Neutrophil (primary cell): ENCODE results near the gene OTUD5.
A peak's percentile ranks its signal among the peaks of the same experiment; 100 is the strongest.
"Not testable (repeated sequence)": the region's sequence is repeated elsewhere in the genome, so short reads cannot be mapped to it uniquely, and the experiment has no call there.

Experiments used
- H3K27ac ChIP-seq: fragments of 200-600 bp; sonication (generic); 2 replicates; pipeline ENCODE4 v1.5.1; 2016; ENCODE audit warnings: mild to moderate bottlenecking, moderate library complexity
- H3K27me3 ChIP-seq: fragments of 200-600 bp; sonication (generic); 2 replicates; pipeline ENCODE4 v1.6.0; 2016; ENCODE audit warnings: mild to moderate bottlenecking
- H3K36me3 ChIP-seq: fragments of 200-600 bp; sonication (generic); 2 replicates; pipeline ENCODE4 v1.5.1; 2017
- H3K4me1 ChIP-seq, 2 experiments: fragments of 200-600 bp in 1 of 2; sonication (generic) in 1 of 2; 1 replicate in 1 of 2; 2 replicates in 1 of 2; pipeline versions ENCODE4 v1.5.1 to v1.6.1; 2013 to 2016; ENCODE audit warnings: low read depth in 1 of 2, low read length in 1 of 2, mild to moderate bottlenecking in 1 of 2, moderate library complexity in 1 of 2; ENCODE audit not compliant: control insufficient read depth in 1 of 2, insufficient read depth in 1 of 2
- H3K4me3 ChIP-seq, 2 experiments: fragments of 200-600 bp in 1 of 2; sonication (generic) in 1 of 2; 1 replicate in 1 of 2; 2 replicates in 1 of 2; pipeline ENCODE4 v1.5.1; 2013 to 2016; ENCODE audit warnings: low read depth in 1 of 2, low read length in 1 of 2, mild to moderate bottlenecking in 1 of 2, moderate library complexity in 1 of 2
- H3K9me3 ChIP-seq: fragments of 200-600 bp; sonication (generic); 2 replicates; pipeline ENCODE4 v1.5.1; 2016
- CTCF ChIP-seq: fragments of 200-600 bp; sonication (generic); IDR thresholded peaks from 2 replicates; pipeline ENCODE4 v1.5.1; 2016; ENCODE audit warnings: antibody characterized with exemption

OTUD5 gene

GRCh38 chrX:48893556-48894348 lies 63.7 kb downstream of the OTUD5 start:
- no peak for TF ChIP-seq CTCF
- H3K27ac ChIP-seq: no peak overlapping the region
- H3K27me3 ChIP-seq: no peaks in the 10 kb centered on the region
- peaks cover 11 to 25% of the 10 kb centered on the region in 2 experiments for H3K4me1 ChIP-seq
- no peaks in the 10 kb centered on the region for H3K9me3 ChIP-seq
- H3K36me3 ChIP-seq: no peaks in the 10 kb centered on the region
- H3K4me3 ChIP-seq: no peak overlapping the region

GRCh38 chrX:48892896-48893295 lies 64.5 kb downstream of the OTUD5 start:
- TF ChIP-seq CTCF: no peak
- peaks cover 11 to 18% of the 10 kb centered on the region in 2 experiments for H3K4me1 ChIP-seq

GRCh38 chrX:48891402-48892288 lies 65.8 kb downstream of the OTUD5 start:
- Histone ChIP-seq H3K27ac (peak overlapping the region; percentile 65), H3K36me3 (no peaks in the 10 kb centered on the region), H3K4me3 (peak overlapping the region; percentile 61 to 79), H3K27me3 (no peaks in the 10 kb centered on the region), H3K9me3 (no peaks in the 10 kb centered on the region), H3K4me1 (peaks cover 9 to 15% of the 10 kb centered on the region in 2 experiments)
- peak; percentile 69 for TF ChIP-seq CTCF

More at GRCh38 chrX:48892896-48893295, 64.5 kb downstream of the OTUD5 start:
- no peak overlapping the region for H3K27ac ChIP-seq
- H3K27me3 ChIP-seq: no peaks in the 10 kb centered on the region
- H3K9me3 ChIP-seq: no peaks in the 10 kb centered on the region
- no peak overlapping the region for H3K4me3 ChIP-seq
- no peaks in the 10 kb centered on the region for H3K36me3 ChIP-seq

- Histone ChIP-seq H3K36me3 (no peaks in the 10 kb centered on the region), H3K27me3 (no peaks in the 10 kb centered on the region), H3K9me3 (no peaks in the 10 kb centered on the region), H3K27ac (peak overlapping the region; percentile 65), H3K4me1 (peaks cover 5 to 10% of the 10 kb centered on the region in 2 experiments), H3K4me3 (peak overlapping the region; percentile 61 to 79)
- no peak for TF ChIP-seq CTCF
Measured at GRCh38 chrX:48890934-48891401, 66.4 kb downstream of the OTUD5 start.

GRCh38 chrX:48890296-48890925 lies 67.0 kb downstream of the OTUD5 start:
- H3K4me3 ChIP-seq: peak overlapping the region; percentile 61 to 79
- peaks cover 5 to 10% of the 10 kb centered on the region in 2 experiments for H3K4me1 ChIP-seq
- no peaks in the 10 kb centered on the region for H3K9me3 ChIP-seq
- no peaks in the 10 kb centered on the region for H3K36me3 ChIP-seq
- no peak overlapping the region for H3K27ac ChIP-seq
- H3K27me3 ChIP-seq: no peaks in the 10 kb centered on the region
- TF ChIP-seq CTCF: no peak

- H3K27ac ChIP-seq, H3K36me3 ChIP-seq, H3K4me1 ChIP-seq: not testable (repeated sequence)
Measured at GRCh38 chrX:48886586-48886985, 70.8 kb downstream of the OTUD5 start.

More at GRCh38 chrX:48886586-48886985, 70.8 kb downstream of the OTUD5 start:
- not testable (repeated sequence) for H3K9me3 ChIP-seq, H3K4me3 ChIP-seq, H3K27me3 ChIP-seq
